ENCODE data around the gene PPM1B.

PPM1B gene

GRCh38 chr2:44135771-44136170 lies 32.9 kb upstream of the PPM1B start:
- Histone ChIP-seq H3K4me3 (replicated peaks; ENCODE audit: insufficient read depth, low read length) (no peak overlapping the region), H3K27me3 (ENCODE audit: insufficient read depth, poor library complexity, severe bottlenecking) (no peaks in the 10 kb centered on the region), H3K27ac (replicated peaks) (no peak overlapping the region)
- DNase-seq (ENCODE audit: low read depth in 1 of 2, low spot score in 1 of 2) = no peak
- TF ChIP-seq SPI1 (IDR thresholded peaks at IDR 0.05; ENCODE audit: borderline replicate concordance, low read depth) (no peak), GABPA (IDR thresholded peaks at IDR 0.05; ENCODE audit: low read depth) (no peak), CTCF (IDR thresholded peaks at IDR 0.05; ENCODE audit: insufficient read depth, low read length) (no peak), POLR2AphosphoS5 (IDR thresholded peaks at IDR 0.05; ENCODE audit: low read depth) (no peak)
- TF ChIP-seq, protein P1, sequence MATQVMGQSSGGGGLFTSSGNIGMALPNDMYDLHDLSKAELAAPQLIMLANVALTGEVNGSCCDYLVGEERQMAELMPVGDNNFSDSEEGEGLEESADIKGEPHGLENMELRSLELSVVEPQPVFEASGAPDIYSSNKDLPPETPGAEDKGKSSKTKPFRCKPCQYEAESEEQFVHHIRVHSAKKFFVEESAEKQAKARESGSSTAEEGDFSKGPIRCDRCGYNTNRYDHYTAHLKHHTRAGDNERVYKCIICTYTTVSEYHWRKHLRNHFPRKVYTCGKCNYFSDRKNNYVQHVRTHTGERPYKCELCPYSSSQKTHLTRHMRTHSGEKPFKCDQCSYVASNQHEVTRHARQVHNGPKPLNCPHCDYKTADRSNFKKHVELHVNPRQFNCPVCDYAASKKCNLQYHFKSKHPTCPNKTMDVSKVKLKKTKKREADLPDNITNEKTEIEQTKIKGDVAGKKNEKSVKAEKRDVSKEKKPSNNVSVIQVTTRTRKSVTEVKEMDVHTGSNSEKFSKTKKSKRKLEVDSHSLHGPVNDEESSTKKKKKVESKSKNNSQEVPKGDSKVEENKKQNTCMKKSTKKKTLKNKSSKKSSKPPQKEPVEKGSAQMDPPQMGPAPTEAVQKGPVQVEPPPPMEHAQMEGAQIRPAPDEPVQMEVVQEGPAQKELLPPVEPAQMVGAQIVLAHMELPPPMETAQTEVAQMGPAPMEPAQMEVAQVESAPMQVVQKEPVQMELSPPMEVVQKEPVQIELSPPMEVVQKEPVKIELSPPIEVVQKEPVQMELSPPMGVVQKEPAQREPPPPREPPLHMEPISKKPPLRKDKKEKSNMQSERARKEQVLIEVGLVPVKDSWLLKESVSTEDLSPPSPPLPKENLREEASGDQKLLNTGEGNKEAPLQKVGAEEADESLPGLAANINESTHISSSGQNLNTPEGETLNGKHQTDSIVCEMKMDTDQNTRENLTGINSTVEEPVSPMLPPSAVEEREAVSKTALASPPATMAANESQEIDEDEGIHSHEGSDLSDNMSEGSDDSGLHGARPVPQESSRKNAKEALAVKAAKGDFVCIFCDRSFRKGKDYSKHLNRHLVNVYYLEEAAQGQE (IDR thresholded peaks at IDR 0.05; ENCODE audit: insufficient replicate concordance, low read depth) = no peak

DNA sequence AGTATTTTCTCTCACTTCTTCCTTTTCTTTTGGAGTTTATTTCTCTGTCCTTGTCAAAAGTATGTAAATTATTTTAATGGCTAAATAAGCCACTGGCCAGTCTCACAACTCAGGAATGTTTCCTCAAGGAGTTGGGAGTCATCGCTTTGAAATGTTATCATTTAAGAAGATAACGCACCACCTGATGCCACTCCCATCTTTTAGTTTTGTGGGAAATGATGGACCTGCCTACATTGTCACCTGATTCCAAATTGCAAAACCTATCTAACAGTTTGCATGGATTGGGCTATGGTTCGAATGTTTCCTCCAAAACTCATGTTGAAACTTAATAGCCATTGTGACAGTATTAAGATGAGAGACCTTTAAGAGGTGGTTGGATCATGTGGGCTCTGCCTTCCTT lies 32.4 kb upstream of the PPM1B start:
- H3K4me3 ChIP-seq (replicated peaks; ENCODE audit: insufficient read depth, low read length) = no peak overlapping the region
- no peak overlapping the region for H3K27ac ChIP-seq (replicated peaks)
- DNase-seq (ENCODE audit: low read depth in 1 of 2, low spot score in 1 of 2) = no peak
- TF ChIP-seq CTCF (IDR thresholded peaks at IDR 0.05; ENCODE audit: insufficient read depth, low read length) = no peak
- TF ChIP-seq, protein P1 (IDR thresholded peaks at IDR 0.05; ENCODE audit: insufficient replicate concordance, low read depth) = no peak
- TF ChIP-seq SPI1 (IDR thresholded peaks at IDR 0.05; ENCODE audit: borderline replicate concordance, low read depth) = no peak
- TF ChIP-seq GABPA (IDR thresholded peaks at IDR 0.05; ENCODE audit: low read depth) = no peak
- TF ChIP-seq POLR2AphosphoS5 (IDR thresholded peaks at IDR 0.05; ENCODE audit: low read depth) = no peak
- H3K27me3 ChIP-seq (ENCODE audit: insufficient read depth, poor library complexity, severe bottlenecking) = no peaks in the 10 kb centered on the region

DNA sequence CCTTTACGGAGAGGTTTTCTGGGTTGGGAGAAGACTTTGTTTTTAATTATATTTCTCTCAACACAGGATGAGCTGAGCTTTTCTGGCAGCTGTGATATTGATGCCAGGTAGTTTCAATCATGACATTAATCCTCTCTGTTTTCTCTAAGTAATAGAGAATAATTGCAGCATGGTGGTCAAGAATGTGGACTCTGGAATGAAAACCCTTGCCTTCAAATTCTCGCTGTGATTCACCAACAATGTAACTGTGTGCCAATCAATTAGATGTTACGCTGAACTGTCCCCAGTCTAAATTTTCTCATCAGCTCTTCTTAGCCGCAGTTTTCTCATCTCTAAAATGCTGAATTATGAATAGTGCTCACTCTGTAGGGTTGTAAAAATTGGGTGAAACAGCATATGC lies 31.6 kb upstream of the PPM1B start:
- no peaks in the 10 kb centered on the region for H3K27me3 ChIP-seq (ENCODE audit: insufficient read depth, poor library complexity, severe bottlenecking)
- no peak for TF ChIP-seq CTCF (IDR thresholded peaks at IDR 0.05; ENCODE audit: insufficient read depth, low read length)
- TF ChIP-seq, protein P1 (IDR thresholded peaks at IDR 0.05; ENCODE audit: insufficient replicate concordance, low read depth) = no peak
- no peak for TF ChIP-seq GABPA (IDR thresholded peaks at IDR 0.05; ENCODE audit: low read depth)
- no peak for TF ChIP-seq SPI1 (IDR thresholded peaks at IDR 0.05; ENCODE audit: borderline replicate concordance, low read depth)
- TF ChIP-seq POLR2AphosphoS5 (IDR thresholded peaks at IDR 0.05; ENCODE audit: low read depth) = no peak
- H3K4me3 ChIP-seq (replicated peaks; ENCODE audit: insufficient read depth, low read length) = no peak overlapping the region
- no peak for DNase-seq (ENCODE audit: low read depth in 1 of 2, low spot score in 1 of 2)
- H3K27ac ChIP-seq (replicated peaks) = peak overlapping the region; percentile 12; the same call in 1 of the 2 replicates
